OCI-LY3 (cell line): Measurements from ENCODE around the gene AMDHD2.
"Not testable (repeated sequence)": the region's sequence is repeated elsewhere in the genome, so short reads cannot be mapped to it uniquely, and the experiment has no call there.

Experiments used
- EZH2phosphoT487 ChIP-seq: fragments of 200-600 bp; shearing (Covaris generic); IDR thresholded peaks from 2 replicates; pipeline ENCODE4 v1.6.1; 2018; ENCODE audit warnings: antibody characterized with exemption, mixed run types, low read depth
- TF ChIP-seq, protein P1 (sequence below): fragments of 200-600, 300-600 bp; sonication (generic); IDR thresholded peaks from 2 replicates; pipeline ENCODE4 v1.5.1; 2014; ENCODE audit warnings: antibody characterized with exemption, low read length, low read depth

DNA sequence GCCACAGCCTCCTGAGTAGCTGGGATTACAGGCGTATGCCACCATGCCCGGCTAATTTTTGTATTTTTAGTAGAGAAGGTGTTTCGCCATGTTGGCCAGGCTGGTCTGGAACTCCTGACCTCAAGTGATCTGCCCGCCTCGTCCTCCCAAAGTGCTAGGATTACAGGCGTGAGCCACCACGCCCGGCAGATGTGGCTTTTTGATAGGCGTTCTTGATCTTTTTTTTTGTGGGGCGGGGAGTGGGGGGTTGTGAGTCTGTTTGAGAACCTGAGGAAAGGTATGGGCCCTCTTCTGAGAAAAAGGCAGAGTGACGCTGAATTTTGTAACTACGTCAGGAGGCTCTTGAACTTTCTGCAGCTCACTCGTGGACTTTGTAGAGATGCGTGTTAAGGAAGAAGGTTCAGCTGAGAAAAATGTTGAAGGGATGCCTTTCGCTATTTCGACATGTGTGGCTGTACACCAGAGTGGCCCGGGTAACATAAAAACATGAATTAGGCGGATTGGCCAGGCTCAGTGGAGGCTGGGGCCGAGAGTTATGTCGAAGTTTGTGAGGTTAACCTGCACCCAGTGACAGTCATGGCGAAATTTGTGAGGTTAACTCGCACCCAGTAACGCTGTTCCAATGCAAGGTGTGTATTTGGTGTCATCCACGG is 19.1 kb downstream of the AMDHD2 start:
- TF ChIP-seq, protein P1, sequence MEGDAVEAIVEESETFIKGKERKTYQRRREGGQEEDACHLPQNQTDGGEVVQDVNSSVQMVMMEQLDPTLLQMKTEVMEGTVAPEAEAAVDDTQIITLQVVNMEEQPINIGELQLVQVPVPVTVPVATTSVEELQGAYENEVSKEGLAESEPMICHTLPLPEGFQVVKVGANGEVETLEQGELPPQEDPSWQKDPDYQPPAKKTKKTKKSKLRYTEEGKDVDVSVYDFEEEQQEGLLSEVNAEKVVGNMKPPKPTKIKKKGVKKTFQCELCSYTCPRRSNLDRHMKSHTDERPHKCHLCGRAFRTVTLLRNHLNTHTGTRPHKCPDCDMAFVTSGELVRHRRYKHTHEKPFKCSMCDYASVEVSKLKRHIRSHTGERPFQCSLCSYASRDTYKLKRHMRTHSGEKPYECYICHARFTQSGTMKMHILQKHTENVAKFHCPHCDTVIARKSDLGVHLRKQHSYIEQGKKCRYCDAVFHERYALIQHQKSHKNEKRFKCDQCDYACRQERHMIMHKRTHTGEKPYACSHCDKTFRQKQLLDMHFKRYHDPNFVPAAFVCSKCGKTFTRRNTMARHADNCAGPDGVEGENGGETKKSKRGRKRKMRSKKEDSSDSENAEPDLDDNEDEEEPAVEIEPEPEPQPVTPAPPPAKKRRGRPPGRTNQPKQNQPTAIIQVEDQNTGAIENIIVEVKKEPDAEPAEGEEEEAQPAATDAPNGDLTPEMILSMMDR = not testable (repeated sequence)
- not testable (repeated sequence) for TF ChIP-seq EZH2phosphoT487
